H1 (cell line): ENCODE measurements around the gene FPR2. TPM values are rescaled to one million over a fixed set of nuclear protein-coding genes. Genes with fewer than 3 reads are reported as not detected.

Experiments
- CTCF ChIA-PET: fragments of 300-600 bp; sonication (Branson Sonifier 250); formaldehyde crosslinking; loops from one replicate; lab custom pipeline; 2021; ENCODE audit not compliant: partially characterized antibody; lab: Charles Lee
- POLR2A ChIA-PET: fragments of 300-600 bp; sonication (Branson Sonifier 250); formaldehyde crosslinking; loops from one replicate; lab custom pipeline; 2021; ENCODE audit warnings: inconsistent platforms; ENCODE audit not compliant: partially characterized antibody; lab: Charles Lee
- DNase-seq, 2 experiments: peaks; one replicate each; pipeline versions ENCODE4 v3.0.0 to v3.0.0-alpha.2; 2010 to 2022; ENCODE audit warnings: low spot score in 2 of 2, low read depth in 1 of 2, mixed read lengths in 1 of 2
- FAIRE-seq: peaks from 2 replicates; lab custom pipeline; 2011; peaks lifted over from hg19 to GRCh38; lab: Jason Lieb, UNC
- H2AFZ ChIP-seq: 2 replicates; pipeline ENCODE4 v1.8.1; 2012; ENCODE audit warnings: low read length, inconsistent platforms
- H2AK5ac ChIP-seq: 2 replicates; pipeline ENCODE4 v1.6.1; 2013; ENCODE audit warnings: low read depth, low read length
- H2BK120ac ChIP-seq: replicated peaks from 2 replicates; pipeline ENCODE3; 2013; ENCODE audit warnings: low read depth, low read length, inconsistent platforms
- H2BK12ac ChIP-seq: 2 replicates; pipeline ENCODE4 v1.6.1; 2013; ENCODE audit warnings: low read depth, low read length
- H2BK15ac ChIP-seq: 2 replicates; pipeline ENCODE4 v1.6.1; 2013; ENCODE audit warnings: low read length
- H2BK20ac ChIP-seq: 2 replicates; pipeline ENCODE4 v1.6.1; 2013; ENCODE audit warnings: low read length
- H2BK5ac ChIP-seq: 2 replicates; pipeline ENCODE4 v1.6.1; 2013; ENCODE audit warnings: low read depth, low read length
- H3K14ac ChIP-seq: 2 replicates; pipeline ENCODE4 v1.6.1; 2013; ENCODE audit warnings: inconsistent platforms; ENCODE audit not compliant: insufficient read length
- H3K18ac ChIP-seq: 2 replicates; pipeline ENCODE4 v1.6.1; 2013; ENCODE audit warnings: low read length; ENCODE audit errors: extremely low read depth
- H3K23ac ChIP-seq: 2 replicates; pipeline ENCODE4 v1.6.1; 2013; ENCODE audit warnings: inconsistent platforms; ENCODE audit not compliant: insufficient read length
- H3K23me2 ChIP-seq: 2 replicates; pipeline ENCODE4 v1.6.1; 2013; ENCODE audit warnings: low read depth, low read length
- H3K27ac ChIP-seq: 2 replicates; pipeline ENCODE4 v1.6.1; 2011; ENCODE audit warnings: low read depth, low read length, inconsistent platforms
- H3K27me3 ChIP-seq, 4 experiments: replicated peaks in 1 of 4; 1 replicate in 1 of 4; 2 replicates in 3 of 4; pipeline versions ENCODE4 v1.6.1 to v1.8.1; 2011 to 2013; ENCODE audit warnings: low read length in 3 of 4, mild to moderate bottlenecking in 3 of 4, inconsistent platforms in 2 of 4, mixed read lengths in 2 of 4, moderate library complexity in 1 of 4; ENCODE audit not compliant: control insufficient read depth in 3 of 4, insufficient read depth in 3 of 4; ENCODE audit errors: extremely low read depth in 1 of 4
- H3K36me3 ChIP-seq, 4 experiments: 2 replicates each; pipeline versions ENCODE4 v1.6.1 to v1.8.1; 2011 to 2013; ENCODE audit warnings: mild to moderate bottlenecking in 4 of 4, low read length in 3 of 4, moderate library complexity in 2 of 4, control low read depth in 1 of 4, inconsistent platforms in 1 of 4; ENCODE audit not compliant: insufficient read depth in 4 of 4, control insufficient read depth in 2 of 4
- H3K4ac ChIP-seq: replicated peaks from 2 replicates; pipeline ENCODE3; 2013; ENCODE audit warnings: low read length, low read depth, mixed read lengths, inconsistent platforms; ENCODE audit not compliant: insufficient read length
- H3K4me1 ChIP-seq, 4 experiments: replicated peaks in 1 of 4; 1 replicate in 1 of 4; 2 replicates in 3 of 4; pipeline versions ENCODE4 v1.6.1 to v1.8.1; 2011 to 2013; ENCODE audit warnings: low read length in 3 of 4, inconsistent platforms in 2 of 4, mixed read lengths in 1 of 4; ENCODE audit not compliant: insufficient read depth in 4 of 4, control insufficient read depth in 3 of 4
- H3K4me2 ChIP-seq, 2 experiments: 2 replicates each; pipeline versions ENCODE4 v1.6.1 to v1.8.1; 2011 to 2013; ENCODE audit warnings: low read depth in 2 of 2, low read length in 2 of 2, control low read depth in 1 of 2, inconsistent platforms in 1 of 2, mild to moderate bottlenecking in 1 of 2; ENCODE audit not compliant: insufficient read depth in 1 of 2
- H3K4me3 ChIP-seq, 4 experiments: fragments of 200-600, 300-600 bp in 1 of 4; sonication (generic), shearing (Covaris generic), sonication (Bioruptor Twin) in 1 of 4; 2 replicates each; pipeline versions ENCODE4 v1.5.1 to v1.8.1; 2011 to 2016; ENCODE audit warnings: low read length in 4 of 4, low read depth in 3 of 4, control low read depth in 2 of 4, inconsistent platforms in 2 of 4, mild to moderate bottlenecking in 2 of 4, mixed read lengths in 1 of 4, moderate library complexity in 1 of 4; ENCODE audit not compliant: insufficient read depth in 2 of 4; ENCODE audit errors: extremely low read depth in 1 of 4
- H3K56ac ChIP-seq: replicated peaks from 2 replicates; pipeline ENCODE3; 2013; ENCODE audit warnings: low read depth, mild to moderate bottlenecking, mixed read lengths, low read length, inconsistent platforms; ENCODE audit not compliant: insufficient read length
- H3K79me1 ChIP-seq: 2 replicates; pipeline ENCODE4 v1.6.1; 2013; ENCODE audit warnings: low read depth, low read length, control low read depth
- H3K79me2 ChIP-seq, 2 experiments: 2 replicates each; pipeline versions ENCODE4 v1.6.1 to v1.8.1; 2012 to 2013; ENCODE audit warnings: low read length in 2 of 2, mild to moderate bottlenecking in 2 of 2, inconsistent platforms in 1 of 2; ENCODE audit not compliant: insufficient read depth in 2 of 2, control insufficient read depth in 1 of 2
- H3K9ac ChIP-seq, 4 experiments: replicated peaks in 1 of 4; 1 replicate in 1 of 4; 2 replicates in 3 of 4; pipeline versions ENCODE4 v1.6.1 to v1.8.1; 2011 to 2013; ENCODE audit warnings: low read depth in 3 of 4, low read length in 3 of 4, control low read depth in 2 of 4, mild to moderate bottlenecking in 2 of 4, moderate library complexity in 2 of 4, inconsistent platforms in 1 of 4; ENCODE audit errors: extremely low read depth in 1 of 4
- H3K9me3 ChIP-seq, 2 experiments: 2 replicates each; pipeline versions ENCODE4 v1.6.1 to v1.8.1; 2012 to 2013; ENCODE audit warnings: mild to moderate bottlenecking in 2 of 2, moderate library complexity in 2 of 2, control low read depth in 1 of 2, inconsistent platforms in 1 of 2, low read depth in 1 of 2, low read length in 1 of 2, mixed read lengths in 1 of 2; ENCODE audit not compliant: insufficient read depth in 2 of 2
- H4K20me1 ChIP-seq, 2 experiments: replicated peaks in 1 of 2; 2 replicates each; pipeline versions ENCODE3 to v1.8.1; 2011 to 2013; ENCODE audit warnings: inconsistent platforms in 2 of 2, low read length in 2 of 2, mild to moderate bottlenecking in 1 of 2; ENCODE audit not compliant: insufficient read depth in 2 of 2, control insufficient read depth in 1 of 2
- H4K5ac ChIP-seq: 2 replicates; pipeline ENCODE4 v1.6.1; 2013; ENCODE audit warnings: low read length, low read depth, mixed read lengths, inconsistent platforms; ENCODE audit not compliant: insufficient read length
- H4K8ac ChIP-seq: 2 replicates; pipeline ENCODE4 v1.8.0; 2013; ENCODE audit warnings: mild to moderate bottlenecking, moderate library complexity, low read length, inconsistent platforms; ENCODE audit not compliant: insufficient read depth; ENCODE audit errors: extremely low read depth
- H4K91ac ChIP-seq: replicated peaks from 2 replicates; pipeline ENCODE3; 2013; ENCODE audit warnings: low read length, mixed read lengths, inconsistent platforms; ENCODE audit not compliant: insufficient read length
- WGBS, 2 experiments: shearing (Covaris generic) in 1 of 2; methylation state at CpG; one replicate each; pipeline versions ENCODE4 v1.1.6 to v1.1.7; 2013 to 2015; ENCODE audit warnings: low lambda C conversion rate in 2 of 2, mixed read lengths in 2 of 2, inconsistent platforms in 1 of 2, low coverage in 1 of 2, missing lambda C conversion rate in 1 of 2; ENCODE audit not compliant: insufficient replicate concordance in 2 of 2, insufficient coverage in 1 of 2, insufficient read length in 1 of 2; ENCODE audit errors: extremely low coverage in 1 of 2, missing lambda C conversion rate in 1 of 2; 5-methylcytosine and 5-hydroxymethylcytosine counted together
- polyA plus RNA-seq, 7 experiments: library from polyadenylated mRNA; depleted of rRNA in 3 of 7; stranded (reverse) in 5 of 7; unstranded in 2 of 7; fragments of >200 nt in 5 of 7; fragments of 200-250 nt in 2 of 7; gene quantifications; 1 replicate in 5 of 7; 2 replicates in 1 of 7; 4 replicates in 1 of 7; pipeline versions ENCODE4 v1.2.1 to v1.2.3, GENCODE V29; 2011 to 2013; ENCODE audit warnings: missing spikeins in 2 of 7, mixed read lengths in 2 of 7
- total RNA-seq: library from RNA; stranded (reverse); fragmentation: NEBNext Ultra II Directional; extraction: Animal tissue kit (Norgen Biotek cat#: 25700); gene quantifications from 2 replicates; pipeline ENCODE4 v1.2.1, GENCODE V29; 2021

FPR2 gene
- total and polyA plus RNA-seq, 2 of the 8 experiments (the other 6 are each of a cell fraction or from before 2014, with no cell fraction given), result 0.17 TPM; not detected in 1

GRCh38 chr19:51749979-51750378 is 11.0 kb upstream of the FPR2 start:
- H4K20me1 ChIP-seq, result no peaks in the 10 kb centered on the region
- no peak overlapping the region for H3K27ac ChIP-seq
- no peaks in the 10 kb centered on the region for H3K79me2 ChIP-seq
- no peak overlapping the region for H2BK120ac ChIP-seq
- peaks cover 5 to 13% of the 10 kb centered on the region in 2 experiments; a peak in 2 of 4 replicates for H3K9me3 ChIP-seq
- H3K36me3 ChIP-seq, result no peaks in the 10 kb centered on the region
- no peak overlapping the region for H3K4ac ChIP-seq
- no peak overlapping the region for H2AK5ac ChIP-seq
- no peak overlapping the region for H3K18ac ChIP-seq
- CTCF ChIA-PET, result interaction anchor here (1.2 to 1.4 kb wide), 2 partner anchors 12 to 28 kb away, joined by 3 read pairs; no protein-coding TSS in a partner anchor
- no peak overlapping the region for H2AFZ ChIP-seq
- H2BK15ac ChIP-seq, result no peak overlapping the region
- no peak for FAIRE-seq
- POLR2A ChIA-PET, result no interaction called here
- H4K91ac ChIP-seq, result no peak overlapping the region
- no peak overlapping the region for H2BK12ac ChIP-seq
- DNase-seq, result no peak
- H3K9ac ChIP-seq, result no peak overlapping the region
- H2BK5ac ChIP-seq, result no peak overlapping the region
- H3K14ac ChIP-seq, result no peak overlapping the region
- 0 out of 7 replicates have a peak, but pooled peaks cover 0 to 2% (median 0%) of the 10 kb centered on the region in 4 experiments for H3K27me3 ChIP-seq
- no peak overlapping the region for H3K23ac ChIP-seq
- H3K4me3 ChIP-seq, result no peak overlapping the region
- 89% methylated on average over 4 of the region's 4 CpGs; no CpG with 5 or more reads in 1 of the 2 experiments for WGBS, 2 experiments
- no peak overlapping the region for H2BK20ac ChIP-seq
- H3K4me1 ChIP-seq, result no peaks in the 10 kb centered on the region
- no peak overlapping the region for H3K56ac ChIP-seq
- H3K23me2 ChIP-seq, result no peaks in the 10 kb centered on the region
- no peaks in the 10 kb centered on the region for H3K79me1 ChIP-seq
- no peak overlapping the region for H3K4me2 ChIP-seq
- no peak overlapping the region for H4K5ac ChIP-seq
- no peak overlapping the region for H4K8ac ChIP-seq
